H1 (cell line): ENCODE results near the gene PTBP1. TPM values are rescaled to one million over a fixed set of nuclear protein-coding genes. Genes with fewer than 3 reads are reported as not detected.

ENCODE experiments used
- BACH1 ChIP-seq: IDR thresholded peaks from 2 replicates; pipeline ENCODE4 v1.6.1; 2012; ENCODE audit warnings: low read length, improper control_type of control experiment
- KDM4A ChIP-seq: IDR thresholded peaks from one replicate; pipeline ENCODE4 v1.7.1; 2012; ENCODE audit warnings: low read depth, mild to moderate bottlenecking, moderate library complexity, low read length, inconsistent platforms; ENCODE audit not compliant: severe bottlenecking
- KDM5A ChIP-seq: fragments of 200-600 bp; IDR thresholded peaks from 2 replicates; pipeline ENCODE4 v1.7.1; 2012; ENCODE audit warnings: mild to moderate bottlenecking, low read length, inconsistent platforms, mixed read lengths
- PHF8 ChIP-seq: fragments of 200-600 bp; sonication (generic); conservative IDR thresholded peaks from 2 replicates; pipeline ENCODE4 v1.7.1; 2012; ENCODE audit warnings: low read depth, mild to moderate bottlenecking, inconsistent platforms, low read length, moderate library complexity
- RFX5 ChIP-seq: IDR thresholded peaks from 2 replicates; pipeline ENCODE4 v1.6.1; 2011; ENCODE audit warnings: low read depth, low read length, improper control_type of control experiment, borderline replicate concordance
- SUZ12 ChIP-seq: fragments of 200-600 bp; sonication (generic); IDR thresholded peaks from 2 replicates; pipeline ENCODE4 v1.6.1; 2012; ENCODE audit warnings: mild to moderate bottlenecking, inconsistent platforms, low read length, moderate library complexity, mixed read lengths
- polyA plus RNA-seq, 7 experiments: library from polyadenylated mRNA; depleted of rRNA in 3 of 7; stranded (reverse) in 5 of 7; unstranded in 2 of 7; fragments of >200 nt in 5 of 7; fragments of 200-250 nt in 2 of 7; gene quantifications; 1 replicate in 5 of 7; 2 replicates in 1 of 7; 4 replicates in 1 of 7; pipeline versions ENCODE4 v1.2.1 to v1.2.3, GENCODE V29; 2011 to 2013; ENCODE audit warnings: missing spikeins in 2 of 7, mixed read lengths in 2 of 7
- total RNA-seq: library from RNA; stranded (reverse); fragmentation: NEBNext Ultra II Directional; extraction: Animal tissue kit (Norgen Biotek cat#: 25700); gene quantifications from 2 replicates; pipeline ENCODE4 v1.2.1, GENCODE V29; 2021
- TF ChIP-seq, protein P1 (sequence below), 3 experiments: IDR thresholded peaks; 1 replicate in 2 of 3; 2 replicates in 1 of 3; pipeline versions ENCODE4 v1.5.1 to v1.6.1; 2011; ENCODE audit warnings: low read length in 3 of 3, mild to moderate bottlenecking in 3 of 3, inconsistent platforms in 2 of 3, low read depth in 1 of 3, moderate library complexity in 1 of 3; ENCODE audit not compliant: insufficient read depth in 1 of 3; ENCODE audit errors: control extremely low read depth in 1 of 3

PTBP1 gene
- total and polyA plus RNA-seq, 2 of the 8 experiments (the other 6 are each of a cell fraction or from before 2014, with no cell fraction given), result 528 to 888 TPM

DNA sequence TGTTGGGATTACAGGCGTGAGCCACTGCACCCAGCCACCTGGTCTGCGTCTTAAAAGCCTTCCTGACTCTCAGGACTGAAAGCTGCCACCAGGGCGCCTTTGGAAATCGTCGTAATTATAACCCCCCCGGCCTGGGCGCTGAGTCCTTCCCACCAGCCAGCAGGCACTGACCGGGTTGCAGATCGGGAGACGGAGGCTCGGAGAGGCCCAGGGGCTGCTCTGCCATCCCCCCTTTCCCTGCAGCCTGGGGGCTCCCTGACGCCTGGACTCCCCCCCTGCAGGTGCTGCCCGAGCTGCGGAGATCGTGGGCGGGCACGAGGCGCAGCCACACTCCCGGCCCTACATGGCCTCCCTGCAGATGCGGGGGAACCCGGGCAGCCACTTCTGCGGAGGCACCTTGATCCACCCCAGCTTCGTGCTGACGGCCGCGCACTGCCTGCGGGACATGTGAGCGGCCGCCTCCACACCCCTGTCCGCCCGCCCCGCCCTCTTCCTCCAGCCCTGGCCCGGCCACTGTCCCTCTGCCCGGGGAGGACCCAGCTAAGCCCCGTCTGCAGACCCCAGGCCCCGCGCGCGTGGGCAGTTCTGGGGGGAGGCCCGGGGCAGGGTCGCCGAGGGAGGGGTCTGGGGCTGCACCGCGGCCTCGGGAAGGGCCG, 46.1 kb downstream of the PTBP1 start (continued):
- TF ChIP-seq PHF8 (no peak), RFX5 (no peak), BACH1 (no peak), KDM5A (no peak), SUZ12 (peak; percentile 36; the same call in 1 of the 2 replicates), KDM4A (peak; percentile 73)
- TF ChIP-seq, protein P1, sequence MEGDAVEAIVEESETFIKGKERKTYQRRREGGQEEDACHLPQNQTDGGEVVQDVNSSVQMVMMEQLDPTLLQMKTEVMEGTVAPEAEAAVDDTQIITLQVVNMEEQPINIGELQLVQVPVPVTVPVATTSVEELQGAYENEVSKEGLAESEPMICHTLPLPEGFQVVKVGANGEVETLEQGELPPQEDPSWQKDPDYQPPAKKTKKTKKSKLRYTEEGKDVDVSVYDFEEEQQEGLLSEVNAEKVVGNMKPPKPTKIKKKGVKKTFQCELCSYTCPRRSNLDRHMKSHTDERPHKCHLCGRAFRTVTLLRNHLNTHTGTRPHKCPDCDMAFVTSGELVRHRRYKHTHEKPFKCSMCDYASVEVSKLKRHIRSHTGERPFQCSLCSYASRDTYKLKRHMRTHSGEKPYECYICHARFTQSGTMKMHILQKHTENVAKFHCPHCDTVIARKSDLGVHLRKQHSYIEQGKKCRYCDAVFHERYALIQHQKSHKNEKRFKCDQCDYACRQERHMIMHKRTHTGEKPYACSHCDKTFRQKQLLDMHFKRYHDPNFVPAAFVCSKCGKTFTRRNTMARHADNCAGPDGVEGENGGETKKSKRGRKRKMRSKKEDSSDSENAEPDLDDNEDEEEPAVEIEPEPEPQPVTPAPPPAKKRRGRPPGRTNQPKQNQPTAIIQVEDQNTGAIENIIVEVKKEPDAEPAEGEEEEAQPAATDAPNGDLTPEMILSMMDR (IDR thresholded peaks at IDR 0.05; ENCODE audit: control extremely low read depth in 1 of 3, insufficient read depth in 1 of 3, low read depth in 1 of 3, low read length in 3 of 3), result peak in 2 of 3 experiments; percentile 3 to 5; a peak in 1 of 4 replicates
